K562 (cell line): Measurements from ENCODE around the gene SLC25A5. TPM values are rescaled to one million over a fixed set of nuclear protein-coding genes. Genes with fewer than 3 reads are reported as not detected.

Experiments used
- ATAC-seq: fragments of 200-7000 bp; cut with Tn5 transposase; 3 replicates; pipeline ENCODE4 v1.9.1; 2020; ENCODE audit warnings: moderate library complexity
- BruUV-seq: library from RNA; stranded (reverse); fragments of 400-500 nt; replicated peaks from 2 replicates; lab custom pipeline; 2021; lab: Mats Ljungman, UMichigan
- CTCF ChIA-PET: fragments of 300-600 bp; formaldehyde crosslinking; extraction: SDS; loops from one replicate; lab custom pipeline; 2021; ENCODE audit warnings: low intra/inter-chr PET ratio; lab: Yijun Ruan, JAX
- POLR2A ChIA-PET: fragments of 300-600, 350-650 bp; sonication (Branson Sonifier 250); formaldehyde crosslinking; extraction: SDS; loops from one replicate; lab custom pipeline; 2021; ENCODE audit warnings: antibody characterized with exemption, inconsistent platforms; lab: Yijun Ruan, JAX
- DNase-seq, 4 experiments: peaks; one replicate each; pipeline versions ENCODE4 v3.0.0 to v3.0.0-alpha.2; 2011 to 2018; ENCODE audit warnings: low spot score in 3 of 4, mixed read lengths in 3 of 4; ENCODE audit errors: extremely low read depth in 1 of 4
- FAIRE-seq: peaks from 2 replicates; lab custom pipeline; 2011; peaks lifted over from hg19 to GRCh38; lab: Jason Lieb, UNC
- H2AFZ ChIP-seq: 2 replicates; pipeline ENCODE4 v1.6.0; 2011; ENCODE audit warnings: low read depth, low read length, control low read depth, inconsistent platforms
- H3K27ac ChIP-seq: fragments of 200-600 bp; 3 replicates; pipeline ENCODE4 v1.8.0; 2011; ENCODE audit warnings: low read depth, mild to moderate bottlenecking, control low read depth, inconsistent platforms, low read length, moderate library complexity, mixed read lengths; ENCODE audit errors: extremely low read depth
- H3K27me3 ChIP-seq, 2 experiments: fragments of 300-600 bp in 1 of 2; 2 replicates in 1 of 2; 3 replicates in 1 of 2; pipeline versions ENCODE4 v1.6.0 to v1.8.0; 2011; ENCODE audit warnings: inconsistent platforms in 2 of 2, low read length in 2 of 2, mild to moderate bottlenecking in 1 of 2, mixed read lengths in 1 of 2, moderate library complexity in 1 of 2; ENCODE audit not compliant: control insufficient read depth in 2 of 2, insufficient read depth in 2 of 2
- H3K36me3 ChIP-seq: fragments of 300-600 bp; 3 replicates; pipeline ENCODE4 v1.8.0; 2011; ENCODE audit warnings: mild to moderate bottlenecking, low read length, inconsistent platforms; ENCODE audit not compliant: control insufficient read depth, insufficient read depth
- H3K4me1 ChIP-seq, 2 experiments: fragments of 200-600 bp in 1 of 2; replicated peaks in 1 of 2; 2 replicates in 1 of 2; 3 replicates in 1 of 2; pipeline versions ENCODE4 v1.5.1 to v1.8.0; 2011; ENCODE audit warnings: inconsistent platforms in 2 of 2, low read length in 2 of 2, mild to moderate bottlenecking in 1 of 2, mixed read lengths in 1 of 2, moderate library complexity in 1 of 2; ENCODE audit not compliant: control insufficient read depth in 2 of 2, insufficient read depth in 2 of 2
- H3K4me2 ChIP-seq: 2 replicates; pipeline ENCODE4 v1.6.1; 2011; ENCODE audit warnings: low read length, control low read depth, inconsistent platforms, mixed read lengths; ENCODE audit not compliant: insufficient read depth
- H3K4me3 ChIP-seq: fragments of 200-600 bp; sonication (generic), shearing (Covaris generic); 2 replicates; pipeline ENCODE4 v1.5.1; 2016; ENCODE audit warnings: control low read depth, inconsistent platforms
- H3K79me2 ChIP-seq: fragments of 200-600 bp; 3 replicates; pipeline ENCODE4 v1.8.0; 2011; ENCODE audit warnings: low read length, inconsistent platforms; ENCODE audit not compliant: control insufficient read depth, insufficient read depth
- H3K9ac ChIP-seq, 2 experiments: 2 replicates each; pipeline versions ENCODE4 v1.6.0 to v1.6.1; 2011; ENCODE audit warnings: low read depth in 2 of 2, low read length in 2 of 2, control low read depth in 1 of 2, inconsistent platforms in 1 of 2, mild to moderate bottlenecking in 1 of 2, mixed read lengths in 1 of 2; ENCODE audit not compliant: insufficient read depth in 1 of 2
- H3K9me1 ChIP-seq: one replicate; pipeline ENCODE4 v1.6.0; 2011; ENCODE audit warnings: inconsistent platforms, mild to moderate bottlenecking, low read length, moderate library complexity; ENCODE audit not compliant: control insufficient read depth, insufficient read depth
- H3K9me3 ChIP-seq: replicated peaks from 2 replicates; pipeline ENCODE4 v1.5.1; 2011; ENCODE audit warnings: low read depth, low read length, inconsistent platforms; ENCODE audit not compliant: control insufficient read depth, insufficient read depth
- H4K20me1 ChIP-seq: replicated peaks from 2 replicates; pipeline ENCODE4 v1.6.1; 2011; ENCODE audit warnings: low read length, inconsistent platforms, mixed read lengths; ENCODE audit not compliant: control insufficient read depth, insufficient read depth
- CREM ChIP-seq: IDR thresholded peaks from 2 replicates; pipeline ENCODE4 v1.6.1; 2014; ENCODE audit warnings: antibody characterized with exemption, low read depth
- HNRNPK ChIP-seq: fragments of 200-400 bp; formaldehyde crosslinking; IDR thresholded peaks from one replicate; pipeline ENCODE4 v1.6.1; 2018; ENCODE audit warnings: mild to moderate bottlenecking, low read depth, low read length; ENCODE audit not compliant: poor library complexity, severe bottlenecking
- IRF2 ChIP-seq: sonication (generic); formaldehyde crosslinking; IDR thresholded peaks from 2 replicates; pipeline ENCODE4 v1.8.1; 2022; ENCODE audit warnings: mild to moderate bottlenecking, missing genetic modification reagents
- JUND ChIP-seq, 2 experiments: IDR thresholded peaks; 2 replicates in 1 of 2; 3 replicates in 1 of 2; pipeline ENCODE4 v1.6.1; 2011; ENCODE audit warnings: borderline replicate concordance in 2 of 2, low read depth in 2 of 2, low read length in 2 of 2, improper control_type of control experiment in 1 of 2, missing biosample characterization in 1 of 2, missing genetic modification characterization in 1 of 2, missing genetic modification reagents in 1 of 2
- MYC ChIP-seq, 2 experiments: fragments of 250-450 bp in 1 of 2; sonication (Bioruptor Pico) in 1 of 2; IDR thresholded peaks; 2 replicates each; pipeline versions ENCODE4 v1.5.1 to v1.6.1; 2012 to 2021; ENCODE audit warnings: low read depth in 2 of 2, borderline replicate concordance in 1 of 2, improper control_type of control experiment in 1 of 2, low read length in 1 of 2, mild to moderate bottlenecking in 1 of 2, moderate library complexity in 1 of 2
- RAD21 ChIP-seq, 2 experiments: fragments of 250-450 bp in 1 of 2; fragments of 450-650 bp in 1 of 2; sonication (Bioruptor Pico) in 1 of 2; formaldehyde crosslinking in 1 of 2; IDR thresholded peaks in 1 of 2; conservative IDR thresholded peaks in 1 of 2; 2 replicates each; pipeline versions ENCODE4 v1.4.0 to v1.8.0; 2020 to 2022; ENCODE audit warnings: mild to moderate bottlenecking in 2 of 2, moderate library complexity in 1 of 2
- SIRT6 ChIP-seq: IDR thresholded peaks from one replicate; pipeline ENCODE4 v1.6.1; 2012; ENCODE audit warnings: low read depth, mild to moderate bottlenecking, control low read depth, inconsistent platforms, low read length, moderate library complexity
- YY1 ChIP-seq, 3 experiments: IDR thresholded peaks; 2 replicates each; pipeline ENCODE4 v1.6.1; 2011; ENCODE audit warnings: low read length in 2 of 3, mild to moderate bottlenecking in 2 of 3, moderate library complexity in 2 of 3, borderline replicate concordance in 1 of 3, control low read depth in 1 of 3, low read depth in 1 of 3; ENCODE audit not compliant: insufficient read depth in 3 of 3, insufficient replicate concordance in 2 of 3, control insufficient read depth in 1 of 3, insufficient read length in 1 of 3; ENCODE audit errors: extremely low read depth in 1 of 3
- WGBS: fragments of 100-300 bp; shearing (Covaris generic); methylation state at CpG from one replicate; pipeline ENCODE4 v1.1.6; 2016; ENCODE audit warnings: low coverage, mixed read lengths; ENCODE audit not compliant: insufficient coverage; ENCODE audit errors: missing lambda C conversion rate; 5-methylcytosine and 5-hydroxymethylcytosine counted together
- in situ Hi-C: fragments of 300-500 bp; cut with MboI; formaldehyde crosslinking; loops from 4 replicates; pipeline ENCODE4 v1.15.0; 2018; ENCODE audit warnings: inconsistent platforms, mixed read lengths
- intact Hi-C: fragments of 100-400 bp; cut with micrococcal nuclease; formaldehyde crosslinking; loops from 2 replicates; pipeline ENCODE4 v1.14.2; 2022
- polyA plus RNA-seq, 8 experiments: library from polyadenylated mRNA; depleted of rRNA in 4 of 8; stranded (reverse) in 5 of 8; unstranded in 3 of 8; fragments of >200 nt; fragmentation: Nextera tagmentation in 2 of 8; fragmentation: Illumina TruSeq in 1 of 8; extraction: Ambion mirVana in 2 of 8; extraction: Trizol in 1 of 8; gene quantifications; 2 replicates each; pipeline versions ENCODE4 v1.2.1 to v1.2.3, GENCODE V29; 2011 to 2014; ENCODE audit warnings: inconsistent platforms in 1 of 8, missing spikeins in 1 of 8
- total RNA-seq, 7 experiments: library from RNA; depleted of rRNA in 6 of 7; stranded (reverse); fragments of >200 nt in 6 of 7; fragmentation: Illumina TruSeq in 2 of 7; extraction: Trizol in 2 of 7; gene quantifications; 2 replicates each; pipeline versions ENCODE4 v1.2.1 to v1.2.3, GENCODE V29; 2011 to 2021; ENCODE audit warnings: low replicate concordance in 1 of 7
- TF ChIP-seq, protein P1 (sequence below), 2 experiments: fragments of 450-650 bp; formaldehyde crosslinking in 1 of 2; IDR thresholded peaks; 2 replicates each; pipeline versions ENCODE4 v1.4.0 to v1.6.1; 2014 to 2020; ENCODE audit warnings: mild to moderate bottlenecking in 2 of 2, borderline replicate concordance in 1 of 2, low read depth in 1 of 2

Gene SLC25A5
- total and polyA plus RNA-seq, 9 of the 15 experiments (the other 6 are each of a cell fraction or from before 2014, with no cell fraction given) = 470 to 5,247 (median 596) TPM

DNA sequence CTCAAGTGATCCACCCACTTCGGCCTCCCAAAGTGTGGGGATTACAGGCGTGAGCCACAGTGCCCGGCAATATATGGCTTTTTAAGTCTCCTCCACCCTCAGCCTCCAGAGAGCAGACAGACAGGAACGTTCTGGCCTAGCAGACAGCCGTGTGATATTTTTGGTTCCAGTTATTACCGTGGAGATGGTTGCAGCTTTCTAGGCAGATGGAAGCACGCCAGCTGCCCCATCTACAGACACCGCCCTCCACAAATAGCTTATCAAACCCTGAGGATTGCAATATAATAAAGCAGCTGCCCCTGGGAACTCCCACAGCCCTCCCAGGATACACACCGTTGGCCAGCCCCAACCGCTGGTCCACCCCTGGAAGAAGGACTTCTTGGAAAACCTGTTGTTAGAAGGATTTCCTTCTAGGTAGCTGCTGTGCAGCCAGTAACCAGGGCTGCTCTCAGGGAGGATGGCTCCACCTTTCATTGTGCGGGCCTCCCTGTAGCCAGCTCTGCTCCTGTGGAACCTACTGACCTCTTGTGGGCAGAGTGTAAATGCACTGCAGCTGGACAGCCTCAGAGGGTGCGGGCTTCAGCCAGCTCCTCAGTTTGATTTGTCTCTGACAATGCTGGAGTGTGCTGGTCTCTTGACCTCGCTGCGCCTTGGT is 44.0 kb downstream of the SLC25A5 start:
- H3K27ac ChIP-seq = no peak overlapping the region
- H3K9me3 ChIP-seq = no peaks in the 10 kb centered on the region
- no peaks in the 10 kb centered on the region for H3K9me1 ChIP-seq
- no peaks in the 10 kb centered on the region; a peak in 2 of 5 replicates for H3K4me1 ChIP-seq
- DNase-seq (peak; percentile 50 to 80 (median 66)), FAIRE-seq (peak; percentile 52), ATAC-seq (peak; percentile 99)
- H3K4me3 ChIP-seq = no peak overlapping the region
- H4K20me1 ChIP-seq = no peaks in the 10 kb centered on the region
- in situ Hi-C loops = loop anchor here (10.0 kb wide), 2 partner anchors 253 to 363 kb away; partner anchors contain the start of genes NDUFA1 and RNF113A
- H3K4me2 ChIP-seq = peak overlapping the region; percentile 7; the same call in 1 of the 2 replicates
- POLR2A ChIA-PET = interaction anchor here (0.5 to 1.1 kb wide), 7 partner anchors 35 to 311 kb away, joined by 4 to 7 read pairs (median 5); partner anchors contain the start of gene RPL39
- no peaks in the 10 kb centered on the region for H3K36me3 ChIP-seq
- intact Hi-C loops = loop anchor here (1.0 to 10.0 kb wide), 7 partner anchors 24 to 433 kb away; partner anchors contain the start of genes NKAP, NKRF and SLC25A5
- H3K79me2 ChIP-seq = no peaks in the 10 kb centered on the region
- H3K9ac ChIP-seq = no peak overlapping the region; a peak in 1 of 4 replicates
- H2AFZ ChIP-seq = 0 out of 2 replicates have a peak overlapping the region, but pooled peaks have one; percentile 63
- WGBS = 17% methylated on average over 14 of the region's 14 CpGs
- H3K27me3 ChIP-seq = peaks cover 0 to 5% of the 10 kb centered on the region in 2 experiments; a peak in 1 of 5 replicates
- no TSS peak for BruUV-seq
- CTCF ChIA-PET = interaction anchor here (0.6 to 1.5 kb wide), 4 partner anchors 23 to 246 kb away, joined by 3 to 8 read pairs (median 4); no protein-coding TSS in a partner anchor
- 0 out of 2 replicates have a peak, but pooled peaks have one; percentile 18 for TF ChIP-seq MYC (IDR thresholded peaks at IDR 0.05; ENCODE audit: low read depth, low read length)
- TF ChIP-seq MYC (CRISPR knock-in tag; IDR thresholded peaks at IDR 0.05; ENCODE audit: borderline replicate concordance, low read depth) = no peak
- no peak for TF ChIP-seq CREM
- peak in 1 of 3 experiments; percentile 22 for TF ChIP-seq YY1 (IDR thresholded peaks at IDR 0.05; ENCODE audit: borderline replicate concordance in 1 of 3, control insufficient read depth in 1 of 3, extremely low read depth in 1 of 3, insufficient read depth in 3 of 3, insufficient read length in 1 of 3, insufficient replicate concordance in 2 of 3, low read depth in 1 of 3, low read length in 2 of 3)
- TF ChIP-seq, protein P1, sequence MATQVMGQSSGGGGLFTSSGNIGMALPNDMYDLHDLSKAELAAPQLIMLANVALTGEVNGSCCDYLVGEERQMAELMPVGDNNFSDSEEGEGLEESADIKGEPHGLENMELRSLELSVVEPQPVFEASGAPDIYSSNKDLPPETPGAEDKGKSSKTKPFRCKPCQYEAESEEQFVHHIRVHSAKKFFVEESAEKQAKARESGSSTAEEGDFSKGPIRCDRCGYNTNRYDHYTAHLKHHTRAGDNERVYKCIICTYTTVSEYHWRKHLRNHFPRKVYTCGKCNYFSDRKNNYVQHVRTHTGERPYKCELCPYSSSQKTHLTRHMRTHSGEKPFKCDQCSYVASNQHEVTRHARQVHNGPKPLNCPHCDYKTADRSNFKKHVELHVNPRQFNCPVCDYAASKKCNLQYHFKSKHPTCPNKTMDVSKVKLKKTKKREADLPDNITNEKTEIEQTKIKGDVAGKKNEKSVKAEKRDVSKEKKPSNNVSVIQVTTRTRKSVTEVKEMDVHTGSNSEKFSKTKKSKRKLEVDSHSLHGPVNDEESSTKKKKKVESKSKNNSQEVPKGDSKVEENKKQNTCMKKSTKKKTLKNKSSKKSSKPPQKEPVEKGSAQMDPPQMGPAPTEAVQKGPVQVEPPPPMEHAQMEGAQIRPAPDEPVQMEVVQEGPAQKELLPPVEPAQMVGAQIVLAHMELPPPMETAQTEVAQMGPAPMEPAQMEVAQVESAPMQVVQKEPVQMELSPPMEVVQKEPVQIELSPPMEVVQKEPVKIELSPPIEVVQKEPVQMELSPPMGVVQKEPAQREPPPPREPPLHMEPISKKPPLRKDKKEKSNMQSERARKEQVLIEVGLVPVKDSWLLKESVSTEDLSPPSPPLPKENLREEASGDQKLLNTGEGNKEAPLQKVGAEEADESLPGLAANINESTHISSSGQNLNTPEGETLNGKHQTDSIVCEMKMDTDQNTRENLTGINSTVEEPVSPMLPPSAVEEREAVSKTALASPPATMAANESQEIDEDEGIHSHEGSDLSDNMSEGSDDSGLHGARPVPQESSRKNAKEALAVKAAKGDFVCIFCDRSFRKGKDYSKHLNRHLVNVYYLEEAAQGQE (IDR thresholded peaks at IDR 0.05; ENCODE audit: borderline replicate concordance) = peak; percentile 82
- TF ChIP-seq, protein P1 (CRISPR knock-in tag; IDR thresholded peaks at IDR 0.05; ENCODE audit: low read depth) = no peak
- TF ChIP-seq SIRT6 = no peak
- peak; percentile 81 to 87 for TF ChIP-seq RAD21 (CRISPR knock-in tag; conservative IDR thresholded peaks at IDR 0.05 in 1 of 2, IDR thresholded peaks at IDR 0.05 in 1 of 2)
- TF ChIP-seq HNRNPK = no peak
- TF ChIP-seq JUND (IDR thresholded peaks at IDR 0.05; ENCODE audit: borderline replicate concordance, low read depth, low read length) = 0 out of 2 replicates have a peak, but pooled peaks have one; percentile 14
- no peak; the same call in 2 of the 3 replicates for TF ChIP-seq JUND (tag; IDR thresholded peaks at IDR 0.05; ENCODE audit: borderline replicate concordance, low read depth, low read length)
- TF ChIP-seq IRF2 (CRISPR knock-in tag) = no peak
